K562 (cell line): Measurements from ENCODE around the gene MORF4L1. TPM values are rescaled to one million over a fixed set of nuclear protein-coding genes. Genes with fewer than 3 reads are reported as not detected.
"Not testable (repeated sequence)": the region's sequence is repeated elsewhere in the genome, so short reads cannot be mapped to it uniquely, and the experiment has no call there.

Source experiments
- ATAC-seq: fragments of 200-7000 bp; cut with Tn5 transposase; 3 replicates; pipeline ENCODE4 v1.9.1; 2020; ENCODE audit warnings: moderate library complexity
- BruUV-seq: library from RNA; stranded (reverse); fragments of 400-500 nt; replicated peaks from 2 replicates; lab custom pipeline; 2021; lab: Mats Ljungman, UMichigan
- CTCF ChIA-PET: fragments of 300-600 bp; formaldehyde crosslinking; extraction: SDS; loops from one replicate; lab custom pipeline; 2021; ENCODE audit warnings: low intra/inter-chr PET ratio; lab: Yijun Ruan, JAX
- POLR2A ChIA-PET: fragments of 300-600, 350-650 bp; sonication (Branson Sonifier 250); formaldehyde crosslinking; extraction: SDS; loops from one replicate; lab custom pipeline; 2021; ENCODE audit warnings: antibody characterized with exemption, inconsistent platforms; lab: Yijun Ruan, JAX
- DNase-seq, 4 experiments: peaks; one replicate each; pipeline versions ENCODE4 v3.0.0 to v3.0.0-alpha.2; 2011 to 2018; ENCODE audit warnings: low spot score in 3 of 4, mixed read lengths in 3 of 4; ENCODE audit errors: extremely low read depth in 1 of 4
- FAIRE-seq: peaks from 2 replicates; lab custom pipeline; 2011; peaks lifted over from hg19 to GRCh38; lab: Jason Lieb, UNC
- H2AFZ ChIP-seq: 2 replicates; pipeline ENCODE4 v1.6.0; 2011; ENCODE audit warnings: low read depth, low read length, control low read depth, inconsistent platforms
- H3K27ac ChIP-seq: fragments of 200-600 bp; 3 replicates; pipeline ENCODE4 v1.8.0; 2011; ENCODE audit warnings: low read depth, mild to moderate bottlenecking, control low read depth, inconsistent platforms, low read length, moderate library complexity, mixed read lengths; ENCODE audit errors: extremely low read depth
- H3K27me3 ChIP-seq, 2 experiments: fragments of 300-600 bp in 1 of 2; 2 replicates in 1 of 2; 3 replicates in 1 of 2; pipeline versions ENCODE4 v1.6.0 to v1.8.0; 2011; ENCODE audit warnings: inconsistent platforms in 2 of 2, low read length in 2 of 2, mild to moderate bottlenecking in 1 of 2, mixed read lengths in 1 of 2, moderate library complexity in 1 of 2; ENCODE audit not compliant: control insufficient read depth in 2 of 2, insufficient read depth in 2 of 2
- H3K36me3 ChIP-seq: fragments of 300-600 bp; 3 replicates; pipeline ENCODE4 v1.8.0; 2011; ENCODE audit warnings: mild to moderate bottlenecking, low read length, inconsistent platforms; ENCODE audit not compliant: control insufficient read depth, insufficient read depth
- H3K4me1 ChIP-seq, 2 experiments: fragments of 200-600 bp in 1 of 2; replicated peaks in 1 of 2; 2 replicates in 1 of 2; 3 replicates in 1 of 2; pipeline versions ENCODE4 v1.5.1 to v1.8.0; 2011; ENCODE audit warnings: inconsistent platforms in 2 of 2, low read length in 2 of 2, mild to moderate bottlenecking in 1 of 2, mixed read lengths in 1 of 2, moderate library complexity in 1 of 2; ENCODE audit not compliant: control insufficient read depth in 2 of 2, insufficient read depth in 2 of 2
- H3K4me2 ChIP-seq: 2 replicates; pipeline ENCODE4 v1.6.1; 2011; ENCODE audit warnings: low read length, control low read depth, inconsistent platforms, mixed read lengths; ENCODE audit not compliant: insufficient read depth
- H3K4me3 ChIP-seq: fragments of 200-600 bp; sonication (generic), shearing (Covaris generic); 2 replicates; pipeline ENCODE4 v1.5.1; 2016; ENCODE audit warnings: control low read depth, inconsistent platforms
- H3K79me2 ChIP-seq: fragments of 200-600 bp; 3 replicates; pipeline ENCODE4 v1.8.0; 2011; ENCODE audit warnings: low read length, inconsistent platforms; ENCODE audit not compliant: control insufficient read depth, insufficient read depth
- H3K9ac ChIP-seq, 2 experiments: 2 replicates each; pipeline versions ENCODE4 v1.6.0 to v1.6.1; 2011; ENCODE audit warnings: low read depth in 2 of 2, low read length in 2 of 2, control low read depth in 1 of 2, inconsistent platforms in 1 of 2, mild to moderate bottlenecking in 1 of 2, mixed read lengths in 1 of 2; ENCODE audit not compliant: insufficient read depth in 1 of 2
- H3K9me1 ChIP-seq: one replicate; pipeline ENCODE4 v1.6.0; 2011; ENCODE audit warnings: inconsistent platforms, mild to moderate bottlenecking, low read length, moderate library complexity; ENCODE audit not compliant: control insufficient read depth, insufficient read depth
- H3K9me3 ChIP-seq: replicated peaks from 2 replicates; pipeline ENCODE4 v1.5.1; 2011; ENCODE audit warnings: low read depth, low read length, inconsistent platforms; ENCODE audit not compliant: control insufficient read depth, insufficient read depth
- H4K20me1 ChIP-seq: replicated peaks from 2 replicates; pipeline ENCODE4 v1.6.1; 2011; ENCODE audit warnings: low read length, inconsistent platforms, mixed read lengths; ENCODE audit not compliant: control insufficient read depth, insufficient read depth
- BRD4 ChIP-seq: fragments of 200-600 bp; sonication (generic); IDR thresholded peaks from 2 replicates; pipeline ENCODE4 v1.6.1; 2017; ENCODE audit warnings: inconsistent platforms
- E4F1 ChIP-seq: fragments of 250-450 bp; sonication (Bioruptor Pico); IDR thresholded peaks from 2 replicates; pipeline ENCODE4 v1.5.0; 2021; ENCODE audit warnings: mild to moderate bottlenecking, borderline replicate concordance
- MIER1 ChIP-seq: fragments of 450-650 bp; IDR thresholded peaks from 2 replicates; pipeline ENCODE4 v1.6.1; 2016; ENCODE audit warnings: antibody characterized with exemption, mild to moderate bottlenecking, low read depth
- PYGO2 ChIP-seq: fragments of 450-650 bp; IDR thresholded peaks from 2 replicates; pipeline ENCODE4 v1.6.1; 2016; ENCODE audit warnings: mild to moderate bottlenecking, missing genetic modification characterization, moderate library complexity, missing compliant biosample characterization
- ZNF121 ChIP-seq: sonication (generic); formaldehyde crosslinking; conservative IDR thresholded peaks from 2 replicates; pipeline ENCODE4 v1.8.0; 2022; ENCODE audit warnings: missing genetic modification reagents
- ZNF311 ChIP-seq: fragments of 250-450 bp; sonication (Bioruptor Pico); IDR thresholded peaks from 2 replicates; pipeline ENCODE4 v1.4.0; 2020; ENCODE audit warnings: mild to moderate bottlenecking, moderate library complexity
- ZNF583 ChIP-seq: fragments of 250-450 bp; sonication (Bioruptor Pico); IDR thresholded peaks from 2 replicates; pipeline ENCODE4 v1.4.0; 2020
- WGBS: fragments of 100-300 bp; shearing (Covaris generic); methylation state at CpG from one replicate; pipeline ENCODE4 v1.1.6; 2016; ENCODE audit warnings: low coverage, mixed read lengths; ENCODE audit not compliant: insufficient coverage; ENCODE audit errors: missing lambda C conversion rate; 5-methylcytosine and 5-hydroxymethylcytosine counted together
- in situ Hi-C: fragments of 300-500 bp; cut with MboI; formaldehyde crosslinking; loops from 4 replicates; pipeline ENCODE4 v1.15.0; 2018; ENCODE audit warnings: inconsistent platforms, mixed read lengths
- intact Hi-C: fragments of 100-400 bp; cut with micrococcal nuclease; formaldehyde crosslinking; loops from 2 replicates; pipeline ENCODE4 v1.14.2; 2022
- polyA plus RNA-seq, 8 experiments: library from polyadenylated mRNA; depleted of rRNA in 4 of 8; stranded (reverse) in 5 of 8; unstranded in 3 of 8; fragments of >200 nt; fragmentation: Nextera tagmentation in 2 of 8; fragmentation: Illumina TruSeq in 1 of 8; extraction: Ambion mirVana in 2 of 8; extraction: Trizol in 1 of 8; gene quantifications; 2 replicates each; pipeline versions ENCODE4 v1.2.1 to v1.2.3, GENCODE V29; 2011 to 2014; ENCODE audit warnings: inconsistent platforms in 1 of 8, missing spikeins in 1 of 8
- total RNA-seq, 7 experiments: library from RNA; depleted of rRNA in 6 of 7; stranded (reverse); fragments of >200 nt in 6 of 7; fragmentation: Illumina TruSeq in 2 of 7; extraction: Trizol in 2 of 7; gene quantifications; 2 replicates each; pipeline versions ENCODE4 v1.2.1 to v1.2.3, GENCODE V29; 2011 to 2021; ENCODE audit warnings: low replicate concordance in 1 of 7

Gene MORF4L1
- total and polyA plus RNA-seq, 9 of the 15 experiments (the other 6 are each of a cell fraction or from before 2014, with no cell fraction given): 127 to 615 (median 281) TPM

- TF ChIP-seq E4F1 (no peak), MIER1 (no peak), ZNF583 (CRISPR knock-in tag) (no peak), ZNF311 (CRISPR knock-in tag) (no peak), BRD4 (peak; percentile 81; the same call in 1 of the 2 replicates), PYGO2 (tag) (no peak)
Measured at GRCh38 chr15:78859971-78860719, 12.5 kb upstream of the MORF4L1 start (continued).

- FAIRE-seq, H3K9me3 ChIP-seq, H4K20me1 ChIP-seq, H3K27ac ChIP-seq, in situ Hi-C loops, H3K9ac ChIP-seq, ATAC-seq, H3K4me1 ChIP-seq, H3K9me1 ChIP-seq, DNase-seq, POLR2A ChIA-PET, intact Hi-C loops, H2AFZ ChIP-seq, H3K27me3 ChIP-seq, H3K36me3 ChIP-seq, H3K4me2 ChIP-seq, H3K79me2 ChIP-seq, H3K4me3 ChIP-seq, BruUV-seq: not testable (repeated sequence)
- CTCF ChIA-PET: interaction anchor here (0.6 kb wide), 1 partner anchor 16 kb away, joined by 3 read pairs; no protein-coding TSS in a partner anchor
- 83% methylated on average over 10 of the region's 10 CpGs for WGBS
- TF ChIP-seq ZNF121 (CRISPR knock-in tag): peak; percentile 41; the same call in 1 of the 2 replicates
Measured at GRCh38 chr15:78865585-78865984, 7.1 kb upstream of the MORF4L1 start.

GRCh38 chr15:78866031-78866430 lies 6.7 kb upstream of the MORF4L1 start:
- H3K4me3 ChIP-seq, H3K9me1 ChIP-seq, intact Hi-C loops, FAIRE-seq, H4K20me1 ChIP-seq, H3K9ac ChIP-seq, H3K9me3 ChIP-seq, H3K4me2 ChIP-seq, DNase-seq, ATAC-seq, H3K36me3 ChIP-seq, H3K79me2 ChIP-seq, H3K27me3 ChIP-seq, in situ Hi-C loops, BruUV-seq, H3K4me1 ChIP-seq, H2AFZ ChIP-seq, H3K27ac ChIP-seq: not testable (repeated sequence)
- POLR2A ChIA-PET: interaction anchor here (0.6 kb wide), 1 partner anchor 26 kb away, joined by 3 read pairs; no protein-coding TSS in a partner anchor
- WGBS: 58% methylated on average over 8 of the region's 8 CpGs
- CTCF ChIA-PET: interaction anchor here (0.6 kb wide), 1 partner anchor 15 kb away, joined by 3 read pairs; no protein-coding TSS in a partner anchor
